ENCODE data around the gene PRKG1. TPM values are rescaled to one million over a fixed set of nuclear protein-coding genes. Genes with fewer than 3 reads are reported as not detected.

PRKG1 gene
- total RNA-seq, 2 donors from 2014 or later, result 17.2 TPM

DNA sequence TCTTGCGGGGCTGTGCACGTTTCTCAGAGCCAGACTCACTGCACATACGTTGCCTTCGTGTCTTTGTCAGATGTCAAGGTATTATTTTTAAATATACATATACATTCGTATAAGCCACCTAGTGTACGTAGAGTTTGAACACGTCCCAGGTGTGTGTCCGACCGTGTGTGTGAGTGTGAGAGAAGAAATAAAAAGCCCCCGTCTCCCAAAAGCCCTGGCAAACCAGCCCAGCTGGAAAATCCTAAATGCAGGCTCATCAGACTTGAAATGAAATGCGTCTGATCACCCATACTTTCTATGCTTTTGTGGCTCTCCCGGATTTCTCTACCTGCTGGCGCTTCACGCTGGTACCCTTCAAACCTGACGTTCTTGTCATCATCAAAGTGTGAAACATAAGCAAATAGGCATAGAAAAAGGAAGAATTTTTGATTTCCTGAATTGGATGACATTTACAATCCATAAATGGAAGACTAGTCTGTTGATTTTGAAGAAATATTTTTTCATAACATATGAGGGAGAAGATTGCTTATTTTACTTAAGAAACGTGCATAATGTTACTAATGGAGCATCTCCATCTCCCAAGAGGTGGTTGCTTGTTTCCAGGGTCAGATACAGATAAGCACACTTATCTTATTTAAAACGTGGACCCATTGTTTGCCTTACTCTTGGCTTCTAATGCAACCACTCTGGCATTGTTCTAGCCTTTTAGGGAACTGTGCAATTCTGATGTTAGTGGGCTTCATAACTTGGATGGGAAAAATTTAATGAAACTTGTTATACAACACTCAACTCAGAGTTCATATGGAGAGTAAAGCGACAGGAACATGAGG lies 971 bp downstream of the PRKG1 start:
- intact Hi-C loops (cut with DNase I, micrococcal nuclease), result no loop called here
- no peak for ATAC-seq
- DNase-seq, result no peak

DNA sequence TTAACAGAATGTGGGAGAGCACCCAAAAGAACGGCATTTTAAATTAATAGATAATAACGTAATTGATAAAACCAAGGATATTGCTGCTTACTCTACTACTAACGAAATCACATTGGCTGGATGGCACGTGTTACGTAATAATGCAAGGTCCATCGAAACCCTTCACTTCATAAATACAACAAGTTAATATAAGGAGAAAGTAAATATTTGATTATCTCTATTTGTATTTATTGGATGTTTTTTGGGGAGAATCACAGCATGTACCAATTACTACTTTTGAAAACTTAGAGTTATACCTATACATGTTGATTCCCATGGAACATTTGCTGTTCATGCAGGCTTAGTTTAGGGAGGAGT lies 1.6 kb downstream of the PRKG1 start:
- no peak for ATAC-seq

DNA sequence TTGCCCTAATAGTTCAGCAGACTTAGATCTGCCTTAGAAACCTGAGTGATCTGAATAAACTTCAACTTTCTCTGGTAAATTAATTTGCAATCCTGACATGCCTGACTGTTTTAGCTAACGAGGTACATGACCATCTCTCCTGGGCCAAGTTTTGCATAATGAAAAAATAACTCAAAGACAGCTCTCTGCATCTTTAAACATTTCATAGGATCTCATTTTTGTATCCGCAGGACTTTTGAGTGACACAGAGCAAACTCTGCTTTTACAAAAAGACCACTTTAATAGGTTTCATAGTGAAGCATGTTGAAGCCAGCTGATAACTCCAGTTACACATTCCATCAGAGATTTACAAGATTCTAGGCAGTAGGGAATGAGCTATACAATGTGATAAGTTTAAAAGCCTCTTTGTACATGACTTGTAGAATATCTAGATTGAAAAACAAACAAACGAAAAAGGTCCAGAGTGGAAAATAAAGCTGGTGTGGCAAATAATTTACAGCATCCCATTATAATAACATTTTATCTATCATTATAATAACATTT lies 2.1 kb downstream of the PRKG1 start:
- intact Hi-C loops (cut with DNase I, micrococcal nuclease), result no loop called here
- DNase-seq (no peak), ATAC-seq (no peak)

More for the DNA sequence above, 1.6 kb downstream of the PRKG1 start:
- intact Hi-C loops (cut with DNase I, micrococcal nuclease), result no loop called here
- DNase-seq, result no peak

DNA sequence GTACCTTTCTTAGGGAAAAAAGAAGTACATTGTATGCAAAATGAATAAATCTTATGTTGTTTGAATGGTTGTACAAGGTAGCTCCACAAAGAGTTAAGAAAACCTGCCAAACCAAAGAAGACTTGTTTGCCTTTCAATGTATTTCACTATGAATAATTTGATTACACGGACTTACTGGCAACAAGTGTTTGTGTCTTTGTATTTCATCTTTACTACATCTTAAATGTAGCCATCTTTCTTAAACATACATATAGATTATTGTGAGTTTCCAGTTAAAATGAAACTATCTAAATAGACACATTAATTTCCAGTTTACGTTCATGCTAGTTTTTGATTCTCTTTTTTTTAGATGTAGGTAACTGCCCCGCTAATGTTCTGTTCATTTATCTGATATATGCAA lies 2.8 kb downstream of the PRKG1 start:
- intact Hi-C loops (cut with DNase I, micrococcal nuclease), result no loop called here
- DNase-seq (no peak), ATAC-seq (no peak)

DNA sequence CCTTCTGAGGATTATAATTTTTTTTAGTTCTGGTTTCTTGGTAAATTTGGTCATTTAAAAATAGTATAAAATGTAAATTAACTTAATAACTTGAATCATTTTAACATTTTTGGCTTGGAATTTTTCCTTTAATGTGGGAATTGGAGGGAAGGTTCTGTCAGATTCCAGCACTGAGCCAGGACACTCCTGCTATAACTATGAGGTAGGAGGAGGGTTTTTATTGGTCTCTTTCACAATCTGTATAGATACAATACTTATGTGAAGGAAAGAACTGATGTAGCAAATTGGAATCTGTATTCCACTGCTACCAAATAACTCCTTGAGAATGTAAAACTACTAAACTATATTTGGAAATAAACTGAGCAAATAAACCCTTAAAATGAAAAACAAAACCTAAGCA lies 3.2 kb downstream of the PRKG1 start:
- ATAC-seq, result no peak
- DNase-seq, result no peak

DNA sequence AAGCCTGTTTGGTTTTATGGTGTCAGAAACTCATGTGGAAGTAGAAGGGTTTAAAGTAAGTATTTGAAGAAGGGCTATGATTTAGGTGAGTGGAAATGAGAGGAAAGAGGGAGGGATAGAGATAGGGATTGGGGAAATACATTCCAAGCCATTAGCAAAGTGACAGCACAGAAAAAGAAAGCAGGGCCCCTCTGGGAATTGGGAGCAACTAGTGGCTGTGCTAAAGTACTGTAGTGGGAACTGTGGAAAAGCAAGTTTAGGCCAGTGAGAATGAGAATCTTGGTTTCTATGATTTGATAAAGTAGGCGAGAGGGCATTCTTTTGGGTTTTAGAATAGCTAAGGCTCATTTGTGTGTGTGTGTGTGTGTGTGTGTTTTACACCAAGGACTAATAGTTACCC lies 5.0 kb downstream of the PRKG1 start:
- DNase-seq, result no peak
- ATAC-seq, result no peak
- intact Hi-C loops (cut with DNase I, micrococcal nuclease), result no loop called here

More for the DNA sequence above, 3.2 kb downstream of the PRKG1 start:
- intact Hi-C loops (cut with DNase I, micrococcal nuclease), result no loop called here

DNA sequence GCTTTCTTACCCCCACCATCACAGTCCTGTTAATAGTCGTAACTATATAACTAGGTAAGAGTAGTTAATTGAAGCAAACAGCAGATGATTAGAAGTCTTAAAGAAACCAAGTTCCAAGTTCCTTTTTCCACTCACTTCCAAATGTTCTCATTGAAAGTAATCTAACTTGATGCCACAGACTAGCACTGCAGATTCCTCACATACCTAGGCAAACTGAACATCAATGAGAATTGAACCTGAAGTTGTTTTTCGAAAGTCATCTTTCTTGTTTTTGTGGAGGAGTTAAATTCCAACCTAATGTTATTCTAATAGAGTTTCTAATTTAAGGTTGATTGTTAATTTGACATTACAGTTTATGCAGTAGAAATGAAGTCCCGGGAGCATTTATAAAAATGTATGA lies 5.5 kb downstream of the PRKG1 start:
- ATAC-seq, result no peak
- no peak for DNase-seq
- intact Hi-C loops (cut with DNase I, micrococcal nuclease), result no loop called here

DNA sequence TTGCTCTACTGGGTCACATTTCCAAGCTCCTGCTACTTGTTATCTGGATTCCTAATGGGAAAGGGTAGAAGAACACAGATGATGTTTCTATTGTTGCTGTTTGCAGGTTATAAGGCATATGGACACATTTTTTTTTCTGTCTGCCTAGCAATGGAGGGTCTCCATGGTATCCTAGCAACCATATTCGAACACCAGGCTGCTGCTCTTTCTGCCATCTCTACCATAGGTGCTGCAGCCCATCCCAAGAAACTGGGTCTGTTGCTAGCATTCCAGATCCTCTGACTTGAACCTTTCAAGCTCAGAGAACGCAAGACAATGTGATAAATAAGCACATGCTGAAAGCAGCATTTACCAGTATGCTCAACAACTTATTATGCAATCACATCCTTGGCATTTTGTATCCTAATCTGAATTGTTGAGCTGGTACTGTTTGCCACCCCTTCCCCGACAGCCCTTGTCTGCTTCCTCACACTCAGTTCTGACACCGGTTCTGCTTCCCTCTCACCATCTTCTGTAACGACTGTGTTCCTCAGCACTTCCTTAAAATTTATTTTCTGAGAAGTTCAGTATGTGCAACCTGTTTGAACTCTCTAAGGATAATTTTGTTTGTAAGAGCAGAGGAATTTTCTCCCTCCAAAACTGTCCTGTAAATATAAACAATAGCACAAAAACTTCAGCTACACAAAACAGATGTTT lies 6.2 kb downstream of the PRKG1 start:
- intact Hi-C loops (cut with DNase I, micrococcal nuclease), result no loop called here
- DNase-seq (no peak), ATAC-seq (no peak)

DNA sequence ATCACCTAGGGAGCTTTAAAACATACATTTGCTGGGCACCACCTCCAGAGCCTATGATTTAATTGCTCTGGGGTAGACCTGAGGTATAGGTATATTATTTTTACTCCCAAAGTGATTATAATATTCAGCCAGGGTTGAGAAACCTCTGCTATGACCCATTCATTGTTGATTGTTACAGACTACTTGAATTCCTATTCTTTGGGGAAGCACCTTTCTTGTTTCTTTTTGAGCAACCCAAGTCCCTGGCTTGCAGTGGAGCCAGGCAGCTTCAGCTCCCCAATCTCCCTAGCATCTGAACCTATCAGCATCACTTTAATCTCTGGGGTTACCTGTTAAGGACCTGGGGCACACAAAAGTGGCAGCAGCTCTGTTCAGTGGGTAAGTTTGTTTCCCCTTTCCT lies 8.6 kb downstream of the PRKG1 start:
- ATAC-seq (no peak), DNase-seq (no peak)
- intact Hi-C loops (cut with DNase I, micrococcal nuclease), result no loop called here

DNA sequence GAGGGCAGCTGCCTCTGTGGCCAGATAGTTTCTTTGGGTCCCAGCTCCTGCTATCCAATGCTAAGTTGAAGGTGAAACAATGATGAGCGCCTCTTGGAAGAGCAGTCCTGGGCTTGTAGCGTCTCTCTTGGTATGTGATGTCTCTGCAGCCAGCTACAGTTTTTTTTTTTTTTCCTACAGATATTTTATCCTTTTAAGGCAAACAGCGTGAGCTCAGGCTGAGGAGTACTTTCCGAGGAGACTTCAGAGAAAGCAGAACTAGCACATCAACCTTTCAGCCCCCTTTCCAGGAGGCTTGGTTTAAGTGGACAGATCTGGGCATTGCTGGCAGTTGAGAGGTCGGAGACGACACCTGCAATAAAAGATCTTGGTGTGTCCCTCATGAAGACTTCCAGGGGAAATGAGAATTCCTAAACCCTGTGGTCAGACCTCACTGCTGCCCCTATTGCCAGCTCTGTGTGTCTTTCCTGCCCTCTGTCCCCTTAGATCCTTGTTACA lies 9.1 kb downstream of the PRKG1 start:
- no peak for DNase-seq
- no peak for ATAC-seq
- intact Hi-C loops (cut with DNase I, micrococcal nuclease), result no loop called here

DNA sequence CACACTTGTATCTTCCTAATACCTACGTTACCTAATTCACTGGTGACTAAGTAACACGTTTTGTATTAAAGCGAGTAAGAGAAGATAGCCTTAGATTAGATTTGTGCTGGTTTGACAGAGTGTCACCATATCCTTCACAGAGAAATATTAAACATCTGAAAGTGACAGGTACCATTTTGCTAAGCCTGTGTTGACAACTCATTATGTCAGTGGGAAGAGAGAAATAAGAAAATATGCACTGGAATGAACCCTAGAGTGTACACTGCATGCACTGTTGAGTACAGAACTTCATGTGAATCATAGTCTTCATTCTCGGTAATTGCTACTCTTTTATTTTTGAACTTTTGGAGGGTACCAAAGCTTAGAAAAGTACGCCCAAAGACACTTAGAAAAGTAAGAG lies 10.9 kb downstream of the PRKG1 start:
- intact Hi-C loops (cut with DNase I, micrococcal nuclease), result no loop called here
- DNase-seq (no peak), ATAC-seq (no peak)

DNA sequence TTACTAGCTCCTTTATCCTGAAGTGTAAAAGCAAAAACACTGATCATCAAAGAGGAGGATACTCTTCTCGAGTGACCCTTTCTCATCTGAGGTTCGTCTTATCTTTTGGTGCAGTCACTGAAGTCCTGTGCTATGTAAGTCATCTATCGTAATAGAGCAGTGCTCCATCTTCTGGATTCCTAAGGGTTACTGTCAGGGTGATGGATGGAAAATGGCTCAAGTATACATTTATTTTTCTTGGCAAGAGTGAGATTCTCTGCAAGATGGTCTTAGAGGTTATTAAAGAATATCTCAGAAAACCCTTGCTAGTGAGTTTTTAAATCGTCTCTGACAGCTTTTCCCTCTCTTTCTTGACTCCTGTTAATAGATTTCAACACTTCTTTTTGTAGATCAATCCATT lies 12.4 kb downstream of the PRKG1 start:
- intact Hi-C loops (cut with DNase I, micrococcal nuclease), result no loop called here
- DNase-seq (no peak), ATAC-seq (no peak)

DNA sequence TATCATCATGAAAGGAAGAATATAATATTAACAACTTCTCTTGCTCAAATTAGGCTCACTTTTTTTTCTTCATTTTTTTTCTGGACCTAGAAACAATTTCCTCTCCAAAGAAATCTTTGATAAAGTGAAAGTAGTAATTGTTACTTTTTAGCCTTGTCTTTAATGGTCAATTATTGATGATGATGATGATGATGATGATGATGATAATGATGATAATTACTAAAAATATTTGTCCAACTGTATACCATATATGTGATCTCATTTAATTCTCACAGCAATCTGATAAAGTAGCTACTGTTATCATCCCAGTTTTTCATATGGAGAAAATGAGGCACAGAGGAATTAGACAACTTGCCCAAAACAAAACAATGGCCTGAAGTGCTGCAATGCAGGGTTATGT lies 12.8 kb downstream of the PRKG1 start:
- ATAC-seq (no peak), DNase-seq (no peak)
- intact Hi-C loops (cut with DNase I, micrococcal nuclease), result no loop called here

DNA sequence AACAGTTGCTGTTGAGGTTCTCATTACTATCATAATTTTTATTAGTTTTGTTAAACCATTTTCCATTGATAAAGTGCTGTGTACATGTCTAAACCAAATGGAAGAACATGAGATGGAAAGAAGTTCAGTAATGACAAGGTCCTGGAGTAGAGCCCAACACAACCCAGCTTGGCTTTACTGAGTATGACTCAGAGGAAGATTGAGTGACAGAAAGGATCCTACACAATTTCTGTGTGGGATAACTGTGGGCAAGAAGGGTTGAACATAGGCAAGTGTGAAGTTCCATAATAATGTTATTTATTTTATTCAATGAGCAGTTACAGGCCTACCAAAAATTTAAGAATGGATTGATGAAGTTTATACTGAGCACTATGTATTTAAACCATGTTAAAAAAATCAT lies 15.9 kb downstream of the PRKG1 start:
- intact Hi-C loops (cut with DNase I, micrococcal nuclease), result no loop called here
- ATAC-seq (no peak), DNase-seq (no peak)

DNA sequence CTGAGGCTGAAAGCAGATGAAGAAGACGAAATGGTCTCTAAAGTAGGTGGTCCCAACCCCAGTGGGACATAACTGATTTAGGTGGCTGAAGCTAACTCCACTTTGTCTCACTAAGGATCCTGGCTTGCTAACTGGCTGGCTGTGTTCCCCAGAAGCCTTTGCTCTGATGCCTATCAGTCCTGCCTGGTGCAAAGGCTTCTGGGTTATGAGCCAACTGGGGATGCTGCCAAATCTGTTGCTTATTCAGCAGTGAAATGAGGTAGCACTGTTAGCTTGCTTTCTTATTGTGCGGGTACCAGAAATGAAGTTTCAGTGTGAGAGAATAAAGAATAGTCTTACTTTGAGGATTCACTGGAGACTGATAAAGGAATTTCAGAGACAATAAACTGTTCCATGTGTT lies 18.1 kb downstream of the PRKG1 start:
- intact Hi-C loops (cut with DNase I, micrococcal nuclease), result no loop called here
- no peak for ATAC-seq

DNA sequence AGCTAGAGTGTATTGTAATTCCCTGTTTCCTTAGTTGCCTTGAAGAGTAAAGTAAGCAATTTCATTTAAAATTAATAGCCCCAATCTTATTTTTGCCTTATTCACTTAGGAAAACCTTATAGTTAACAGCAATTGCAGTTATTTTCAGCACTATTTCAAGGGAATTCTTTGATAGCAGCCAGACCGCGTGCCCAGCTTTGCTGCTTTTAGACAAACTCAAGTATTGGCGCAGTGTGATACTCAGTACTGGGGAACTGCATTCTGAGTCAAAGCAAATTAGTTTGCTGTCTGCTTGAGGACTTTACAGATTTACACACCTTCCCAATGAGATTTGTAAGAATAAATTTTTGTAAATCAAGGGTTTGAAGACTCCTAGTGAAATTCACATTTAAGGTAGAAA lies 21.2 kb downstream of the PRKG1 start:
- DNase-seq (no peak), ATAC-seq (no peak)
- intact Hi-C loops (cut with DNase I, micrococcal nuclease), result no loop called here

More for the DNA sequence above, 18.1 kb downstream of the PRKG1 start:
- peak; percentile 55 to 70 for DNase-seq

DNA sequence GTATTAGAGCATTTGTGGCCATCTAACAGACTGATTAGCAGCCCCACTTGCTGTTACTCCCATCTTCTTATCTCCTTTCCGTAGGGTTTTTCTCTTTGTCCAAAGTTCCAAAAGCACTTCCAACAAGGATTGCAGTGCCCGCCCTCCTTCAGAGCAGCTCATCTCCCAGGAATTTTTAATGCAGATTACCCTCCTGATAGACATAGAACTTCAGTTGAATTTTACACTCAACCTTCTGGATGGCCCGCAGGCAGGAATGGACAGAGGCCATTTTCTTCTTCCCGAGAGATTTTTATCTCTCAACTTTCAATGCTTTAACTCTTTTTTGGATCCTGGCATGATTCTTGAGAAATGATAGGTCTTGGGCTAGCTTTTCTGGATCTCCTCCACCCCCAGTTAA lies 23.3 kb downstream of the PRKG1 start:
- ATAC-seq (no peak), DNase-seq (no peak)
- intact Hi-C loops (cut with DNase I, micrococcal nuclease), result no loop called here

DNA sequence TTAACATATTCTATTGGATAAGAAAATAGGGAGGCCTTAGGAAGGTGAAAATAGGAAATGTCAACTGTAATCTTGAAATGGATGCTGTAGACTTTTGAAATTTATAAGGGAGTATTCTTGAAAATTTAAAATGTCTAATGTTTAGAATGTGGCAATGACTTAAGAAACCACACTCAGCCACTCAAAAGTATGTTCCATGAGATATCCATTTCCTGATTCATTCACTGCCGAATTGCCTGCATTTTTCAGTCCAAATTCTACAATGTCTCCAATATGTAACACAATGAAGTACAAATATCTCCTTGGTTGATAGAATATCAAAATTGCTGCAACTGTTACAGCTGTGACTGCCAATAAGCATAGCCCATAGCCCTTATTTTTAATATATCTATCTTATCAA lies 25.9 kb downstream of the PRKG1 start:
- DNase-seq, result no peak
- no peak for ATAC-seq
- intact Hi-C loops (cut with DNase I, micrococcal nuclease), result no loop called here

DNA sequence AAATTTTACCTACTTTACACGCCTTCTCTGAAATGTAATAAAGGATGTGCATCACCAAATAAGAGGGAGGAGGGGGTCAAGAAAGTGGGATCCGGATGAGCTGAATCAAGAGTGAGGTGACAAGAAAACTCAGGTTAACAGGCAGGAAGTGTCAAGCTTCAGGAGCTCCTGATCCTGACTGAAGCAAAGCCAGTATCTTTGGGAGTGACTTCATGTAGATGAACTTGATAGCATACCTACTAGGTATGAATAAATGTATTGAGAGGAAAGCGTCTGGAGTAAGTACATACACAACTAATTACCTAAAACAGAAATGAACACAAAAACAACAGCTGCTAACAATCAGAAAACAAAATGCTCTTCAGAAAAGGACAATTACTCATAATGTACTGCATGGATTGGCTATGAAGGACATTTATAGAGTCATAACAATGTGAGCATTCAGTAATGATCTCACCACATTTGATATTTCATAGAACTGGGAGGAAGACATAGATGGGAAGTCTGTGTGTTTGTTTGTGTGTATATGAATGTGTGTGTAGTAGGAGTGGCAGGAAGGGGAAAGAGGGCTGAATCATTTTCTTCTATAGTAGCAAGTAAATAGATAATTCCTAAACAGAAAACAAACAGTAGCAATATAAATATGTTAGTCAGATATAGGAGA lies 29.4 kb downstream of the PRKG1 start:
- intact Hi-C loops (cut with DNase I, micrococcal nuclease), result no loop called here
- ATAC-seq, result peak; percentile 22

More for the DNA sequence above, 29.4 kb downstream of the PRKG1 start:
- DNase-seq, result no peak

All from left colon (tissue), 2 donors.